GM12878 (cell line): ENCODE data around the gene IFNE.

Experiments used
- POLR2AphosphoS5 ChIP-seq: IDR thresholded peaks from 2 replicates; pipeline ENCODE4 v1.6.1; 2011; ENCODE audit warnings: mild to moderate bottlenecking, low read length, inconsistent platforms
- REST ChIP-seq: IDR thresholded peaks from 2 replicates; pipeline ENCODE4 v1.6.1; 2012; ENCODE audit warnings: mild to moderate bottlenecking, low read depth, low read length
- ZNF274 ChIP-seq: IDR thresholded peaks from one replicate; pipeline ENCODE4 v1.8.0; 2011; ENCODE audit not compliant: insufficient read length, insufficient read depth
- TF ChIP-seq, protein P1 (sequence below), 3 experiments: IDR thresholded peaks in 2 of 3; conservative IDR thresholded peaks in 1 of 3; 2 replicates each; pipeline ENCODE4 v1.5.1; 2011; ENCODE audit warnings: low read depth in 3 of 3, low read length in 3 of 3, mild to moderate bottlenecking in 3 of 3, control low read depth in 2 of 3, moderate library complexity in 2 of 3, inconsistent platforms in 1 of 3, mixed read lengths in 1 of 3; ENCODE audit not compliant: control insufficient read depth in 2 of 3, insufficient read depth in 1 of 3; ENCODE audit errors: extremely low read depth in 1 of 3

GRCh38 chr9:21528123-21528808, 46.2 kb upstream of the IFNE start:
- no peak for TF ChIP-seq REST
- TF ChIP-seq POLR2AphosphoS5: no peak
- no peak for TF ChIP-seq ZNF274
- TF ChIP-seq, protein P1, sequence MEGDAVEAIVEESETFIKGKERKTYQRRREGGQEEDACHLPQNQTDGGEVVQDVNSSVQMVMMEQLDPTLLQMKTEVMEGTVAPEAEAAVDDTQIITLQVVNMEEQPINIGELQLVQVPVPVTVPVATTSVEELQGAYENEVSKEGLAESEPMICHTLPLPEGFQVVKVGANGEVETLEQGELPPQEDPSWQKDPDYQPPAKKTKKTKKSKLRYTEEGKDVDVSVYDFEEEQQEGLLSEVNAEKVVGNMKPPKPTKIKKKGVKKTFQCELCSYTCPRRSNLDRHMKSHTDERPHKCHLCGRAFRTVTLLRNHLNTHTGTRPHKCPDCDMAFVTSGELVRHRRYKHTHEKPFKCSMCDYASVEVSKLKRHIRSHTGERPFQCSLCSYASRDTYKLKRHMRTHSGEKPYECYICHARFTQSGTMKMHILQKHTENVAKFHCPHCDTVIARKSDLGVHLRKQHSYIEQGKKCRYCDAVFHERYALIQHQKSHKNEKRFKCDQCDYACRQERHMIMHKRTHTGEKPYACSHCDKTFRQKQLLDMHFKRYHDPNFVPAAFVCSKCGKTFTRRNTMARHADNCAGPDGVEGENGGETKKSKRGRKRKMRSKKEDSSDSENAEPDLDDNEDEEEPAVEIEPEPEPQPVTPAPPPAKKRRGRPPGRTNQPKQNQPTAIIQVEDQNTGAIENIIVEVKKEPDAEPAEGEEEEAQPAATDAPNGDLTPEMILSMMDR (IDR thresholded peaks at IDR 0.05 in 2 of 3, conservative IDR thresholded peaks at IDR 0.05 in 1 of 3; ENCODE audit: control insufficient read depth in 2 of 3, extremely low read depth in 1 of 3, insufficient read depth in 1 of 3, low read depth in 3 of 3, low read length in 3 of 3): no peak
